Activated CD8-positive, alpha-beta T cell treated with anti-CD3 and anti-CD28 coated beads, Interleukin-2, amount 10 ng/mL, durations not matched to agents 7 days and 5 days (primary cell): ENCODE measurements around the gene NLRP13. TPM values are rescaled to one million over a fixed set of nuclear protein-coding genes. Genes with fewer than 3 reads are reported as not detected.

Experiments
- ATAC-seq: fragments of 150-1000 bp; cut with Tn5 transposase; one replicate; pipeline ENCODE4 v1.10.0; 2021; ENCODE audit warnings: moderate library complexity
- CTCF ChIA-PET: fragments of 350-600 bp; sonication (Branson Sonifier 250); formaldehyde crosslinking; loops from one replicate; lab custom pipeline; 2021; ENCODE audit warnings: antibody characterized with exemption; lab: Charles Lee
- POLR2A ChIA-PET: fragments of 350-600 bp; sonication (Branson Sonifier 250); formaldehyde crosslinking; loops from one replicate; lab custom pipeline; 2021; ENCODE audit warnings: antibody characterized with exemption; lab: Charles Lee
- DNase-seq: peaks from one replicate; pipeline ENCODE4 v3.0.0-alpha.2; 2020
- H3K27ac Mint-ChIP-seq: one replicate; pipeline ENCODE4 v1.8.0; 2021; ENCODE audit warnings: mild to moderate bottlenecking, mixed read lengths
- H3K27me3 Mint-ChIP-seq: one replicate; pipeline ENCODE4 v1.8.0; 2021; ENCODE audit warnings: low read depth, mixed read lengths
- H3K36me3 Mint-ChIP-seq: one replicate; pipeline ENCODE4 v1.8.0; 2021; ENCODE audit warnings: low read depth, mixed read lengths
- H3K4me1 Mint-ChIP-seq: one replicate; pipeline ENCODE4 v1.8.0; 2021; ENCODE audit warnings: low read depth, mixed read lengths
- H3K4me3 Mint-ChIP-seq: one replicate; pipeline ENCODE4 v1.8.0; 2021; ENCODE audit warnings: mild to moderate bottlenecking, mixed read lengths
- H3K9me3 Mint-ChIP-seq: one replicate; pipeline ENCODE4 v1.8.0; 2022; ENCODE audit warnings: mixed read lengths; ENCODE audit not compliant: insufficient read depth
- total RNA-seq, 2 experiments: library from RNA; stranded (reverse); gene quantifications; one replicate each; pipeline ENCODE4 v1.2.3, GENCODE V29; 2021

Gene NLRP13
- total RNA-seq, 2 experiments from 2014 or later, result not detected

- Mint-ChIP-seq H3K9me3 (peaks cover 10% of the 10 kb centered on the region), H3K36me3 (no peaks in the 10 kb centered on the region), H3K4me1 (no peaks in the 10 kb centered on the region), H3K27me3 (no peaks in the 10 kb centered on the region), H3K27ac (no peak overlapping the region), H3K4me3 (no peak overlapping the region)
- ATAC-seq, result no peak
- no peak for DNase-seq
- POLR2A ChIA-PET, result no interaction called here
- CTCF ChIA-PET, result no interaction called here
Observed at GRCh38 chr19:55898911-55899310, 33.2 kb downstream of the NLRP13 start.

GRCh38 chr19:55882626-55883025 lies 49.5 kb downstream of the NLRP13 start:
- ChIA-PET POLR2A (no interaction called here), CTCF (no interaction called here)
- Mint-ChIP-seq H3K27me3 (no peaks in the 10 kb centered on the region), H3K36me3 (no peaks in the 10 kb centered on the region), H3K4me1 (no peaks in the 10 kb centered on the region), H3K27ac (no peak overlapping the region), H3K4me3 (no peak overlapping the region), H3K9me3 (no peaks in the 10 kb centered on the region)
- no peak for DNase-seq
- ATAC-seq, result no peak

- CTCF ChIA-PET, result no interaction called here
- no peak overlapping the region for H3K27ac Mint-ChIP-seq
- no peak for ATAC-seq
- H3K4me3 Mint-ChIP-seq, result no peak overlapping the region
- DNase-seq, result no peak
- POLR2A ChIA-PET, result no interaction called here
- no peaks in the 10 kb centered on the region for H3K4me1 Mint-ChIP-seq
- no peaks in the 10 kb centered on the region for H3K27me3 Mint-ChIP-seq
- no peaks in the 10 kb centered on the region for H3K9me3 Mint-ChIP-seq
- H3K36me3 Mint-ChIP-seq, result no peaks in the 10 kb centered on the region
Observed at GRCh38 chr19:55877211-55877610, 54.9 kb downstream of the NLRP13 start.

GRCh38 chr19:55870736-55871135 lies 61.4 kb downstream of the NLRP13 start:
- DNase-seq, result no peak
- peaks cover under 1% of the 10 kb centered on the region for H3K9me3 Mint-ChIP-seq
- no peaks in the 10 kb centered on the region for H3K4me1 Mint-ChIP-seq
- no peak for ATAC-seq
- H3K27me3 Mint-ChIP-seq, result no peaks in the 10 kb centered on the region
- ChIA-PET POLR2A (no interaction called here), CTCF (no interaction called here)
- H3K36me3 Mint-ChIP-seq, result no peaks in the 10 kb centered on the region
- H3K4me3 Mint-ChIP-seq, result no peak overlapping the region
- H3K27ac Mint-ChIP-seq, result no peak overlapping the region

GRCh38 chr19:55867101-55867500 lies 65.0 kb downstream of the NLRP13 start:
- Mint-ChIP-seq H3K4me3 (no peak overlapping the region), H3K9me3 (peaks cover 14% of the 10 kb centered on the region), H3K36me3 (no peaks in the 10 kb centered on the region), H3K27me3 (no peaks in the 10 kb centered on the region), H3K4me1 (no peaks in the 10 kb centered on the region), H3K27ac (no peak overlapping the region)
- ChIA-PET CTCF (no interaction called here), POLR2A (no interaction called here)
- ATAC-seq (no peak), DNase-seq (no peak)

GRCh38 chr19:55866521-55866920 lies 65.6 kb downstream of the NLRP13 start:
- ChIA-PET CTCF (no interaction called here), POLR2A (no interaction called here)
- Mint-ChIP-seq H3K4me3 (no peak overlapping the region), H3K27me3 (no peaks in the 10 kb centered on the region), H3K4me1 (no peaks in the 10 kb centered on the region), H3K9me3 (peaks cover 14% of the 10 kb centered on the region), H3K27ac (no peak overlapping the region), H3K36me3 (no peaks in the 10 kb centered on the region)
- no peak for DNase-seq
- ATAC-seq, result no peak

GRCh38 chr19:55858969-55859368 lies 73.2 kb downstream of the NLRP13 start:
- no peak for ATAC-seq
- Mint-ChIP-seq H3K27ac (no peak overlapping the region), H3K4me3 (no peak overlapping the region), H3K27me3 (no peaks in the 10 kb centered on the region), H3K9me3 (peaks cover 8% of the 10 kb centered on the region), H3K36me3 (no peaks in the 10 kb centered on the region), H3K4me1 (no peaks in the 10 kb centered on the region)
- POLR2A ChIA-PET, result no interaction called here
- DNase-seq, result no peak
- CTCF ChIA-PET, result no interaction called here

- Mint-ChIP-seq H3K27ac (no peak overlapping the region), H3K4me1 (no peaks in the 10 kb centered on the region), H3K9me3 (peaks cover 12% of the 10 kb centered on the region), H3K27me3 (no peaks in the 10 kb centered on the region), H3K4me3 (no peak overlapping the region), H3K36me3 (no peaks in the 10 kb centered on the region)
- POLR2A ChIA-PET, result no interaction called here
- CTCF ChIA-PET, result no interaction called here
- DNase-seq (no peak), ATAC-seq (no peak)
Observed at GRCh38 chr19:55858401-55858800, 73.7 kb downstream of the NLRP13 start.

- Mint-ChIP-seq H3K36me3 (no peaks in the 10 kb centered on the region), H3K27ac (no peak overlapping the region), H3K9me3 (peaks cover 14% of the 10 kb centered on the region), H3K4me1 (no peaks in the 10 kb centered on the region), H3K4me3 (no peak overlapping the region), H3K27me3 (no peaks in the 10 kb centered on the region)
- ChIA-PET CTCF (no interaction called here), POLR2A (no interaction called here)
- no peak for DNase-seq
- ATAC-seq, result no peak
Observed at GRCh38 chr19:55857974-55858373, 74.2 kb downstream of the NLRP13 start.

- no peaks in the 10 kb centered on the region for H3K36me3 Mint-ChIP-seq
- no peak for DNase-seq
- peaks cover 15% of the 10 kb centered on the region for H3K9me3 Mint-ChIP-seq
- POLR2A ChIA-PET, result no interaction called here
- CTCF ChIA-PET, result no interaction called here
- no peaks in the 10 kb centered on the region for H3K27me3 Mint-ChIP-seq
- no peak overlapping the region for H3K4me3 Mint-ChIP-seq
- no peak for ATAC-seq
- H3K27ac Mint-ChIP-seq, result no peak overlapping the region
- H3K4me1 Mint-ChIP-seq, result no peaks in the 10 kb centered on the region
Observed at GRCh38 chr19:55857149-55857548, 75.0 kb downstream of the NLRP13 start.

GRCh38 chr19:55855160-55855559 lies 77.0 kb downstream of the NLRP13 start:
- Mint-ChIP-seq H3K27me3 (no peaks in the 10 kb centered on the region), H3K27ac (no peak overlapping the region), H3K4me1 (no peaks in the 10 kb centered on the region), H3K9me3 (peaks cover 20% of the 10 kb centered on the region), H3K36me3 (no peaks in the 10 kb centered on the region), H3K4me3 (no peak overlapping the region)
- POLR2A ChIA-PET, result no interaction called here
- no peak for ATAC-seq
- CTCF ChIA-PET, result no interaction called here
- no peak for DNase-seq
